Measurements from ENCODE around the gene ADAMTS15. TPM values are rescaled to one million over a fixed set of nuclear protein-coding genes. Genes with fewer than 3 reads are reported as not detected.

ADAMTS15 gene
- total and polyA plus RNA-seq, 2 experiments from 2014 or later: 2.2 to 12.9 TPM

DNA sequence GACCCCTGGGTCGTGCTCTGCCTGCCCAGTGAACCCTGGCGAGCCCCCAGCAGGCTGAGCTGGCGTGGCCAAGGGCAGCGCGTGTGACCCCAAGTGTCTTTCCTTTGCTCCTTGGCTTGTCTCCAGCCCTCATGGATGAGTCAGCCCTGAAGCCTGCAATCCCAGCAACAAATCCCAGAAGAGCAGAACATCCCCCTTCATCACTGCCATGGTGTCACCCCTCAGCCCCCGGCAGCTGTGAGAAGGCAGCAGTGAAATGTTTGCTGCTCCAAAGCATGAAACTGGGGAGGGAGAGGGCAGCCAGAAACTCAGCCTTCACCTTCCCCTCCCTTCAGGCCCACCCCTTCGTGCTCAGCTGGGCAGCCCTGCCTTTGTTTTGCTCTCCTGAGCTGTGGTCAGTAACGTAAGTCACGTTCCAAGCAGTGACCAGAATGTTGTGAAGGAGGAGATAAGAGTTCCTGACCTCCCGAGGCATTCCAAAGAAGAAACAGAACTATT, 29.8 kb downstream of the ADAMTS15 start:
- H3K4me1 ChIP-seq (ENCODE audit: low read depth): peaks cover 31% of the 10 kb centered on the region
- H3K27me3 ChIP-seq: no peaks in the 10 kb centered on the region
- H3K9me3 ChIP-seq (ENCODE audit: low read depth): no peaks in the 10 kb centered on the region
- DNase-seq (ENCODE audit: low read depth in 1 of 2, low spot score in 1 of 2): peak; percentile 37 to 95
- H3K36me3 ChIP-seq: peaks cover 4% of the 10 kb centered on the region
- H3K4me3 ChIP-seq: no peak overlapping the region
- peak overlapping the region; percentile 93 for H3K27ac ChIP-seq
- no peak for TF ChIP-seq CTCF (IDR thresholded peaks at IDR 0.05; ENCODE audit: low read depth, low read length)

GRCh38 chr11:130478881-130479280, 30.4 kb downstream of the ADAMTS15 start:
- Histone ChIP-seq H3K4me1 (ENCODE audit: low read depth) (peaks cover 31% of the 10 kb centered on the region), H3K4me3 (no peak overlapping the region), H3K27ac (peak overlapping the region; percentile 93), H3K9me3 (ENCODE audit: low read depth) (no peaks in the 10 kb centered on the region), H3K36me3 (peaks cover 2% of the 10 kb centered on the region), H3K27me3 (no peaks in the 10 kb centered on the region)
- peak in 1 of 2 donors; percentile 32 for DNase-seq (ENCODE audit: low read depth in 1 of 2, low spot score in 1 of 2)
- TF ChIP-seq CTCF (IDR thresholded peaks at IDR 0.05; ENCODE audit: low read depth, low read length): no peak

- peak; percentile 25 to 85 for DNase-seq (ENCODE audit: low read depth in 1 of 2, low spot score in 1 of 2)
- no peaks in the 10 kb centered on the region for H3K9me3 ChIP-seq (ENCODE audit: low read depth)
- H3K27me3 ChIP-seq: no peaks in the 10 kb centered on the region
- H3K27ac ChIP-seq: peak overlapping the region; percentile 40
- no peaks in the 10 kb centered on the region for H3K36me3 ChIP-seq
- H3K4me1 ChIP-seq (ENCODE audit: low read depth): peaks cover 31% of the 10 kb centered on the region
- no peak overlapping the region for H3K4me3 ChIP-seq
- TF ChIP-seq CTCF (IDR thresholded peaks at IDR 0.05; ENCODE audit: low read depth, low read length): no peak
Observed at GRCh38 chr11:130480186-130480585, 31.7 kb downstream of the ADAMTS15 start.

DNA sequence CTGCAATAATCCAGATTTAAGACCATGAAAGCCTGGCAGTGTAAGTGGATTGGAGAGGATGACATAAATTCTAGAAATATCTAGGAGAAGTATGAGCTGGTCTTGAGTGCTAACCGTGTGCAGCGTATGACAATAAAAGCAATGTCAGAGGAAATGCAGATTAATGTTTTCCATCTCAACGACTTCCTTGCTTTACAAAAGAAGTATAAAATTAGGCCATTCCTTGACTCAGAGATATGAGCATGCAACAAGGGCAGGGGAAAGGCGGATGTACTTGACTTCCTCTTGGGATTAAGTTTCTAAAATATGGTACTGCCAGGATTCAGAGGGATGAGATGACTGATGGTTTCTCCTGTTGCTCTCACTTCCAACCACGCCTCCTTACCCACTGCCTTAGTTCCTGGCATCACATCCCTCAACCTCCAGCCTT, 32.3 kb downstream of the ADAMTS15 start:
- Histone ChIP-seq H3K27me3 (no peaks in the 10 kb centered on the region), H3K9me3 (ENCODE audit: low read depth) (no peaks in the 10 kb centered on the region), H3K4me1 (ENCODE audit: low read depth) (peaks cover 31% of the 10 kb centered on the region), H3K36me3 (no peaks in the 10 kb centered on the region), H3K4me3 (no peak overlapping the region), H3K27ac (peak overlapping the region; percentile 40)
- peak in 1 of 2 donors; percentile 56 for DNase-seq (ENCODE audit: low read depth in 1 of 2, low spot score in 1 of 2)
- TF ChIP-seq CTCF (IDR thresholded peaks at IDR 0.05; ENCODE audit: low read depth, low read length): no peak

- H3K27ac ChIP-seq: no peak overlapping the region
- H3K4me3 ChIP-seq: no peak overlapping the region
- no peaks in the 10 kb centered on the region for H3K27me3 ChIP-seq
- DNase-seq (ENCODE audit: low read depth in 1 of 2, low spot score in 1 of 2): no peak
- no peaks in the 10 kb centered on the region for H3K36me3 ChIP-seq
- H3K4me1 ChIP-seq (ENCODE audit: low read depth): peaks cover 7% of the 10 kb centered on the region
- H3K9me3 ChIP-seq (ENCODE audit: low read depth): no peaks in the 10 kb centered on the region
- TF ChIP-seq CTCF (IDR thresholded peaks at IDR 0.05; ENCODE audit: low read depth, low read length): no peak
Observed at GRCh38 chr11:130483124-130483523, 34.7 kb downstream of the ADAMTS15 start.
